Activated CD8-positive, alpha-beta T cell treated with anti-CD3 and anti-CD28 coated beads, Interleukin-2, amount 10 ng/mL, durations not matched to agents 7 days and 5 days (primary cell): ENCODE data around the gene PAN3. TPM values are rescaled to one million over a fixed set of nuclear protein-coding genes. Genes with fewer than 3 reads are reported as not detected.

Experiments used
- ATAC-seq: fragments of 150-1000 bp; cut with Tn5 transposase; one replicate; pipeline ENCODE4 v1.10.0; 2021; ENCODE audit warnings: moderate library complexity
- CTCF ChIA-PET: fragments of 350-600 bp; sonication (Branson Sonifier 250); formaldehyde crosslinking; loops from one replicate; lab custom pipeline; 2021; ENCODE audit warnings: antibody characterized with exemption; lab: Charles Lee
- POLR2A ChIA-PET: fragments of 350-600 bp; sonication (Branson Sonifier 250); formaldehyde crosslinking; loops from one replicate; lab custom pipeline; 2021; ENCODE audit warnings: antibody characterized with exemption; lab: Charles Lee
- DNase-seq: peaks from one replicate; pipeline ENCODE4 v3.0.0-alpha.2; 2020
- H3K27ac Mint-ChIP-seq: one replicate; pipeline ENCODE4 v1.8.0; 2021; ENCODE audit warnings: mild to moderate bottlenecking, mixed read lengths
- H3K27me3 Mint-ChIP-seq: one replicate; pipeline ENCODE4 v1.8.0; 2021; ENCODE audit warnings: low read depth, mixed read lengths
- H3K36me3 Mint-ChIP-seq: one replicate; pipeline ENCODE4 v1.8.0; 2021; ENCODE audit warnings: low read depth, mixed read lengths
- H3K4me1 Mint-ChIP-seq: one replicate; pipeline ENCODE4 v1.8.0; 2021; ENCODE audit warnings: low read depth, mixed read lengths
- H3K4me3 Mint-ChIP-seq: one replicate; pipeline ENCODE4 v1.8.0; 2021; ENCODE audit warnings: mild to moderate bottlenecking, mixed read lengths
- H3K9me3 Mint-ChIP-seq: one replicate; pipeline ENCODE4 v1.8.0; 2022; ENCODE audit warnings: mixed read lengths; ENCODE audit not compliant: insufficient read depth
- total RNA-seq, 2 experiments: library from RNA; stranded (reverse); gene quantifications; one replicate each; pipeline ENCODE4 v1.2.3, GENCODE V29; 2021

PAN3 gene
- total RNA-seq, 2 experiments from 2014 or later = 40.2 to 42.2 TPM

DNA sequence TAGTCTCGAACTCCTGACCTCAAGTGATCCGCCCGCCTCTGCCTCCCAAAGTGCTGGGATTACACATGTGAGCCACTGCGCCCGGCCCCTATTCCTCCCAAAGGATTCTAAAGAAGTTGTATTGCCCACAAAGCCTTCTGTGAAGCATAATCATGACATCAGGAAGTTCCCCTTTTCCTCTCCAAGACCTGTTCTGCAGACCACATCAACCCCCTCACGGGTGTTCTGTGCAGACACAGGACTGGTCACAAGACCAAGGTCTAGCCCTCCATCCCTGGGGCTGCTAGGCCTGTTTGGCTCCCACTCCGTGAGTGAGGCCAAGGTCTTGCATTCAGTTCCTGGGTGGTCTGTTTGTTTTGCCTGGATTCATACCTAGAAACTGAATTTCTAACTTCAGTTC, 178.5 kb downstream of the PAN3 start:
- Mint-ChIP-seq H3K9me3 (no peaks in the 10 kb centered on the region), H3K27me3 (no peaks in the 10 kb centered on the region), H3K4me3 (no peak overlapping the region), H3K27ac (no peak overlapping the region), H3K4me1 (peaks cover 8% of the 10 kb centered on the region), H3K36me3 (no peaks in the 10 kb centered on the region)
- no peak for ATAC-seq
- ChIA-PET POLR2A (no interaction called here), CTCF (interaction anchor here (1.4 kb wide), 1 partner anchor 9 kb away, joined by 4 read pairs; no protein-coding TSS in a partner anchor)
- no peak for DNase-seq

GRCh38 chr13:28318496-28318895, 180.2 kb downstream of the PAN3 start:
- ChIA-PET POLR2A (no interaction called here), CTCF (no interaction called here)
- Mint-ChIP-seq H3K9me3 (no peaks in the 10 kb centered on the region), H3K27ac (no peak overlapping the region), H3K27me3 (no peaks in the 10 kb centered on the region), H3K4me3 (no peak overlapping the region), H3K4me1 (peaks cover 8% of the 10 kb centered on the region), H3K36me3 (no peaks in the 10 kb centered on the region)
- ATAC-seq = no peak
- no peak for DNase-seq

DNA sequence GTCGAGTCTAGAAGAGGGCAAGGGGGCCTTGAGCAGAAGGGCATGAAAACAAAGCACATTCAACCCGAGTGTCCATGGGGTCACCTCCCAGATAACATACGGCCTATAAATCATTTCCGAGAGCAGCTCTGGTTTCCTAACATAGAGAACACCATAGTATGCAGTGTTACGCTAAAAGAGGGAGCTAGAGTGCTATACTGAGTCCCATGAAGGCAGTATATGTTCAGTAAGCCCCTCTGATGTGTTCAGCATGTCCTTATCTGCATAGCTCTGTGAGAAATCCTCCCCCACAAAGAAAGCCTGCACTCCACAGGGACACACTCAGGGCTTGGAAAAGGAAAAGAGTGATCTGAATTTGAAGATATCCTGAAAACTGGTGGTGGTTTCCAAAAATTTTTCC, 181.2 kb downstream of the PAN3 start:
- Mint-ChIP-seq H3K4me1 (peaks cover 12% of the 10 kb centered on the region), H3K27me3 (no peaks in the 10 kb centered on the region), H3K4me3 (no peak overlapping the region), H3K36me3 (no peaks in the 10 kb centered on the region), H3K9me3 (no peaks in the 10 kb centered on the region), H3K27ac (no peak overlapping the region)
- POLR2A ChIA-PET = no interaction called here
- CTCF ChIA-PET = interaction anchor here (0.6 kb wide), 1 partner anchor 239 kb away, joined by 4 read pairs; no protein-coding TSS in a partner anchor
- DNase-seq (no peak), ATAC-seq (no peak)

DNA sequence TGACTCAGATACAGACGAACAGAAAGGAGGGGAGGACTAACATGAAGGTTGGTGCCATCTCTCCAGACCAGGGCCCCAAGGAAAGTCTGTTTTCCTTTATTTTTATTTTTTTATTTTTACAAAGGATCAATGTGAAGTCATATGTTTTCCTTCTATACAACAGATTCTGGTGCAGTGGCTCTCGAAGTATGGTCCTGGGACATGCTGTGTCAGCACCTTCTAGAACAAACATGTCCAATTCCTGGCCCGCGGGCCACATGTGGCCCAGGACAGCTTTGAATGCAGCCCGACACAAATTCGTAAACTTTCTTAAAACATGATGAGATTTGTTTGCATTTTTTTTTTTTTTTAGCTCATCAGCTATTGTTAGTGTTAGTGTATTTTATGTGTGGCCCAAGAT, 181.9 kb downstream of the PAN3 start:
- no peak for DNase-seq
- ChIA-PET CTCF (no interaction called here), POLR2A (no interaction called here)
- no peaks in the 10 kb centered on the region for H3K9me3 Mint-ChIP-seq
- H3K36me3 Mint-ChIP-seq = no peaks in the 10 kb centered on the region
- H3K4me1 Mint-ChIP-seq = peaks cover 12% of the 10 kb centered on the region
- no peaks in the 10 kb centered on the region for H3K27me3 Mint-ChIP-seq
- no peak for ATAC-seq
- H3K27ac Mint-ChIP-seq = no peak overlapping the region
- no peak overlapping the region for H3K4me3 Mint-ChIP-seq

- ChIA-PET CTCF (no interaction called here), POLR2A (no interaction called here)
- ATAC-seq = no peak
- peaks cover 12% of the 10 kb centered on the region for H3K4me1 Mint-ChIP-seq
- no peaks in the 10 kb centered on the region for H3K27me3 Mint-ChIP-seq
- no peak overlapping the region for H3K27ac Mint-ChIP-seq
- no peak for DNase-seq
- H3K4me3 Mint-ChIP-seq = no peak overlapping the region
- H3K36me3 Mint-ChIP-seq = no peaks in the 10 kb centered on the region
- no peaks in the 10 kb centered on the region for H3K9me3 Mint-ChIP-seq
Measured at GRCh38 chr13:28320884-28321574, 182.7 kb downstream of the PAN3 start.

DNA sequence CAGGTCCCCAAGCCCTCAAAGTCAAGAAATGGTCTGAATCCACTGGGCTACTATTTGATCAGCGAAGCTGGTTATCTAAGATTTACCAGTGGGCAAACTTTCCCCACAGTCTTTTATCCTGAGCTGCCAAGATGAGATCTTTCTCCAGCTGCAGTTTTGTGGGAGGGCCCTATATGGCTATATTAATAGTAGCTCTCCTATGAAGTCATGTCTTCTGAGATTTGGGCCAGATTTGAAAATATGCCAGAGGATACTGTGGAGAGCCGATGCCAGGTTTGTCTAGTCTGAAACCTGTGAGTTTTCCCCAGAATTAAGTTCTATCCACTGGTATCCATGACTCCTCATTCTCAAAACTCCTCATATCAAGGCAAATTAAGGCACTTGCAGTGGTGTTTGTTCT, 183.4 kb downstream of the PAN3 start:
- H3K4me3 Mint-ChIP-seq = no peak overlapping the region
- ChIA-PET CTCF (no interaction called here), POLR2A (no interaction called here)
- H3K36me3 Mint-ChIP-seq = no peaks in the 10 kb centered on the region
- no peaks in the 10 kb centered on the region for H3K27me3 Mint-ChIP-seq
- no peak overlapping the region for H3K27ac Mint-ChIP-seq
- no peak for ATAC-seq
- H3K4me1 Mint-ChIP-seq = peaks cover 11% of the 10 kb centered on the region
- H3K9me3 Mint-ChIP-seq = no peaks in the 10 kb centered on the region
- no peak for DNase-seq

DNA sequence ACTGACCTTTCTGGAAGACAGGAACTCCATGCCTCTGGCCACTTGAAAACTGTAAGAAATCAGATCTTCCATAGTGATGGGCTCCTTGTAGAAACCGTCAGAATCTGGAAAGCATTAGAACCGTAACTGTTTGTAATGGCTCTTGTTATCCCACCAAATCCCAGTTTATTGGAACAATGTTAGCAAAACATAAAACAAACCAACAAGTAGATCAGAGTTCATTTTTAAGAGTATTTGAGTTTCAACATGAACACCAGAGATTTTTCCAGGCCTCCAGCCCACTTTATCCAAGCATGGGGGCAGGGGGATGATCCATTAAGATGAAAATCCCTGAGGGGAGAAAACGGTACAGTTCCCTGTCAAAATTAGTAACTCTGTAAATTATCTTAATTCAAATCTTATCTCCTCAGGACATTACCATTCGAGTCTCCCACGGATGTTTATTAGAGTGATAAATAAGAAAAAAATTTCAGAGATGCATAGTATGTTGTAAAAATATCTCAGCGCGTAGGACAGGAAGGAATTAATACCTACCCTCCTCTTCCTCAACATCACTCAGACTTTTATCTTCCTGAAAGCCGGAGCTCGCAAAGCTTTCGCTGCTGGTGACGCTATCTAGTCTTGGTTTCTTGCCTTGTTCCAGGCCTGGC, 184.0 kb downstream of the PAN3 start:
- Mint-ChIP-seq H3K36me3 (no peaks in the 10 kb centered on the region), H3K27ac (no peak overlapping the region), H3K4me1 (peaks cover 5% of the 10 kb centered on the region), H3K4me3 (no peak overlapping the region), H3K27me3 (no peaks in the 10 kb centered on the region), H3K9me3 (no peaks in the 10 kb centered on the region)
- POLR2A ChIA-PET = no interaction called here
- CTCF ChIA-PET = no interaction called here
- ATAC-seq (no peak), DNase-seq (no peak)

DNA sequence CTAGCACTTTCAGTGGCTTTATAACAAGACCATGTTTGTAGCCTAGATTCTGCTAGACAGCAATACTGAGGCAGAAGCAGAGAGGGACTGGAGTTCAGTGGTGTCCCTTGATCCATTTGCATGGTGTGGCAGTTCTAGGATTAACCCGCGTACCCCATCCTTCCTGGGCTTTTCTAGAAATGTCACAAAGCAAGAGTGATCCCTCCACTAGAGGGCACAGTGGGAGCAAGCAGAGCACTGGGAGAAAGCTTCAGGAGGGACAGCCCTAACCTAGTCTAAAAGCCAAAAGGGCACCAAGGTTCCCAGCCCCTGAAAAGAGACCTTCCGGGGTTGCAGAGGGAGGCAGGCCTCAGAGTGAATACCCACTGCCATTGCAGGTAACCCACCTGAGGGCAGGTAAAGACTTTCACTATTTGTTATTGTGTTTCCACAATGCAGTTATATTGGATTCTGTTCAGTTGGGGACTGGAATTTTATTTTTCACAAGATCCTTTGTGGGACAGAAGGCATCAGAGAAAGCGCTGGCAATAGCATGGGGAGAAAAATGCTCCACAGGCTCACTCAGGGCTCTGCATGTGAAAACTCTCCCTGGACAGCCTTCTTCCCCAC, 185.9 kb downstream of the PAN3 start:
- ATAC-seq = peak; percentile 53
- DNase-seq = peak; percentile 77
- Mint-ChIP-seq H3K4me1 (peaks cover 4% of the 10 kb centered on the region), H3K27ac (no peak overlapping the region), H3K9me3 (no peaks in the 10 kb centered on the region), H3K4me3 (no peak overlapping the region), H3K36me3 (no peaks in the 10 kb centered on the region), H3K27me3 (no peaks in the 10 kb centered on the region)
- POLR2A ChIA-PET = interaction anchor here (3.5 kb wide), 1 partner anchor 334 kb away, joined by 10 read pairs; the partner anchor contains the start of gene POMP
- CTCF ChIA-PET = interaction anchor here (0.7 to 2.8 kb wide), 17 partner anchors 10 to 472 kb away, joined by 3 to 10 read pairs (median 4); partner anchors contain the start of gene POMP

- ChIA-PET POLR2A (interaction anchor here (3.5 kb wide), 1 partner anchor 334 kb away, joined by 10 read pairs; the partner anchor contains the start of gene POMP), CTCF (interaction anchor here (0.7 to 2.8 kb wide), 15 partner anchors 9 to 472 kb away, joined by 3 to 10 read pairs (median 4); partner anchors contain the start of gene POMP)
- Mint-ChIP-seq H3K27ac (no peak overlapping the region), H3K36me3 (no peaks in the 10 kb centered on the region), H3K27me3 (no peaks in the 10 kb centered on the region), H3K4me3 (no peak overlapping the region), H3K4me1 (peaks cover 4% of the 10 kb centered on the region), H3K9me3 (no peaks in the 10 kb centered on the region)
- no peak for ATAC-seq
- no peak for DNase-seq
Measured at GRCh38 chr13:28325022-28325421, 186.7 kb downstream of the PAN3 start.

DNA sequence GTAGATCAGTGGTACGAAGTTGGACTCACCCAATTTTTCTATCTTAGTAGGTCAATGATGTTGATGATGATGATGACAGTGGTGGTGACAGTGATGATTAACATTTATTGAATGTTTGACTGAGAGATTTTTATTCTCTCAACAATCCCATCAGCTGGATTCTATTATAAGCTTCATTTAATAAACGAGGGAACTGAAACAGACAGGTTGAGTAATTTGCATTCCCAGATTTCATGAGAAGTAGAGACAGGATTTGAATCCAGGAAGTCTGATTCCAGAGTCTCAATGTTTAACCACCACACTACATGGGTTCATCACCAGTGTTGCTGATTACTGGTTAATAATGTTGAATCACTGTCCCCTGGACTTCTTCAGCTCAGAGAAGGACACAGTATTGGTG, 187.7 kb downstream of the PAN3 start:
- CTCF ChIA-PET = interaction anchor here (1.3 to 2.8 kb wide), 5 partner anchors 10 to 471 kb away, joined by 4 to 10 read pairs (median 10); no protein-coding TSS in a partner anchor
- DNase-seq = no peak

GRCh38 chr13:28327373-28328270, 189.3 kb downstream of the PAN3 start:
- ATAC-seq (no peak), DNase-seq (no peak)
- Mint-ChIP-seq H3K36me3 (no peaks in the 10 kb centered on the region), H3K4me3 (no peak overlapping the region), H3K27me3 (no peaks in the 10 kb centered on the region), H3K27ac (no peak overlapping the region), H3K9me3 (no peaks in the 10 kb centered on the region), H3K4me1 (peaks cover 5% of the 10 kb centered on the region)
- POLR2A ChIA-PET = interaction anchor here (3.5 kb wide), 1 partner anchor 331 kb away, joined by 10 read pairs; the partner anchor contains the start of gene POMP
- CTCF ChIA-PET = no interaction called here

More for the DNA sequence above, 187.7 kb downstream of the PAN3 start:
- POLR2A ChIA-PET = interaction anchor here (3.5 kb wide), 1 partner anchor 333 kb away, joined by 10 read pairs; the partner anchor contains the start of gene POMP
- Mint-ChIP-seq H3K9me3 (no peaks in the 10 kb centered on the region), H3K27me3 (no peaks in the 10 kb centered on the region), H3K4me3 (no peak overlapping the region), H3K36me3 (no peaks in the 10 kb centered on the region), H3K27ac (no peak overlapping the region), H3K4me1 (peaks cover 4% of the 10 kb centered on the region)
- ATAC-seq = no peak
